Brain microvascular endothelial cell (primary cell): ENCODE results near the gene LIMCH1.

Source experiments
- DNase-seq: peaks from one replicate; pipeline ENCODE4 v3.0.0-alpha.2; 2020
- H3K27ac ChIP-seq: fragments of 250-450 bp; sonication (Bioruptor Pico); 2 replicates; pipeline ENCODE4 v1.5.1; 2020; ENCODE audit warnings: mild to moderate bottlenecking, moderate library complexity
- H3K27me3 ChIP-seq: fragments of 250-450 bp; sonication (Bioruptor Pico); replicated peaks from 2 replicates; pipeline ENCODE4 v1.5.1; 2020; ENCODE audit warnings: mild to moderate bottlenecking
- H3K36me3 ChIP-seq: fragments of 250-450 bp; sonication (Bioruptor Pico); replicated peaks from 2 replicates; pipeline ENCODE4 v1.5.1; 2020; ENCODE audit warnings: mild to moderate bottlenecking
- H3K4me3 ChIP-seq: 2 replicates; pipeline ENCODE4 v1.5.1; 2011; ENCODE audit warnings: low read depth, mild to moderate bottlenecking, control low read depth, low read length, moderate library complexity
- in situ Hi-C: cut with HindIII; loops from 2 replicates; pipeline ENCODE4 v1.10.0; 2017; ENCODE audit warnings: low sequenced_read_pairs, low pct_ligation_motif_present
- TF ChIP-seq, protein P1 (sequence below): IDR thresholded peaks from 2 replicates; pipeline ENCODE4 v1.5.1; 2011; ENCODE audit warnings: low read depth, mild to moderate bottlenecking, moderate library complexity, low read length, control low read depth, inconsistent platforms; ENCODE audit errors: missing control alignments

LIMCH1 gene

DNA sequence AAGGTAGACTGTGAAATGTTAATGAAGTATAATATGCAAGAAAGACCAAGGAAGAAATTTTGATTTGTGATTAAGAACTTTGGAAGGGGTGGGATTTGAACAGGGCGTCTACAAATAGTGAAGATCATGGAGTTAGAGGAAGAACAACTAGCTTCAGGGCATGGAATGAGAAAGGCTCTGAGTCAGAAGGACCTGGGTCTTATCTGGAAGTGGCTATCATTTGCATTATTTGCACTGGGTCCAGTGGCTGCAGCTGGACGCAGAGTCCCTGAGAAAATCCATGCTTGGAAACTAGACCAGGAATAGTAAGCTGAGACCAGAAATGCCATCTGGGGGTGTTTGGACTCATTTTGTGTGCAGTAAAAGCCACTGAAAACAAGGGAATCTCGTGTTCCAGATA is 4.3 kb upstream of the LIMCH1 start:
- Histone ChIP-seq H3K27ac (no peak overlapping the region), H3K36me3 (no peaks in the 10 kb centered on the region), H3K4me3 (no peak overlapping the region), H3K27me3 (peaks cover 10% of the 10 kb centered on the region)
- no peak for DNase-seq
- in situ Hi-C loops: no loop called here
- TF ChIP-seq, protein P1, sequence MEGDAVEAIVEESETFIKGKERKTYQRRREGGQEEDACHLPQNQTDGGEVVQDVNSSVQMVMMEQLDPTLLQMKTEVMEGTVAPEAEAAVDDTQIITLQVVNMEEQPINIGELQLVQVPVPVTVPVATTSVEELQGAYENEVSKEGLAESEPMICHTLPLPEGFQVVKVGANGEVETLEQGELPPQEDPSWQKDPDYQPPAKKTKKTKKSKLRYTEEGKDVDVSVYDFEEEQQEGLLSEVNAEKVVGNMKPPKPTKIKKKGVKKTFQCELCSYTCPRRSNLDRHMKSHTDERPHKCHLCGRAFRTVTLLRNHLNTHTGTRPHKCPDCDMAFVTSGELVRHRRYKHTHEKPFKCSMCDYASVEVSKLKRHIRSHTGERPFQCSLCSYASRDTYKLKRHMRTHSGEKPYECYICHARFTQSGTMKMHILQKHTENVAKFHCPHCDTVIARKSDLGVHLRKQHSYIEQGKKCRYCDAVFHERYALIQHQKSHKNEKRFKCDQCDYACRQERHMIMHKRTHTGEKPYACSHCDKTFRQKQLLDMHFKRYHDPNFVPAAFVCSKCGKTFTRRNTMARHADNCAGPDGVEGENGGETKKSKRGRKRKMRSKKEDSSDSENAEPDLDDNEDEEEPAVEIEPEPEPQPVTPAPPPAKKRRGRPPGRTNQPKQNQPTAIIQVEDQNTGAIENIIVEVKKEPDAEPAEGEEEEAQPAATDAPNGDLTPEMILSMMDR: no peak

DNA sequence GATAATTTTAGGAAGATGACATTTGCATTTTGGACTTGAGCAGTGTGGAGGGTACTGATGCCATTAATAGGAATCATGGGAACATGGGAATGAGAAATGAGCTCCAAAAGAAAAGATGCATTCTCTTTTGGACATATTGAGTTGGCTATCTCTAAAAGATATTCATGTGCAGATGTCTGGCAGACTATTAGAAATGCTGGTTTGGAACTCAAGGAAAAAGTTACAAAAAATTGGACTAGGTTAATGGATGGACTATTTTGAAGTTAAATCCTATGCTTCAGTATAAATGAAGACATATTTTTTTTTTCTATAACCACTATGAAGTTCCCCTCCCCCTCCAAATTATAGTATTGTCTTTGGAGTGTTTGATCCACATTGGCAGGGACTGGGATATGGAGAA is 3.6 kb upstream of the LIMCH1 start:
- H3K27ac ChIP-seq: no peak overlapping the region
- TF ChIP-seq, protein P1: no peak
- peaks cover 11% of the 10 kb centered on the region for H3K27me3 ChIP-seq
- in situ Hi-C loops: no loop called here
- no peaks in the 10 kb centered on the region for H3K36me3 ChIP-seq
- no peak overlapping the region for H3K4me3 ChIP-seq
- no peak for DNase-seq

DNA sequence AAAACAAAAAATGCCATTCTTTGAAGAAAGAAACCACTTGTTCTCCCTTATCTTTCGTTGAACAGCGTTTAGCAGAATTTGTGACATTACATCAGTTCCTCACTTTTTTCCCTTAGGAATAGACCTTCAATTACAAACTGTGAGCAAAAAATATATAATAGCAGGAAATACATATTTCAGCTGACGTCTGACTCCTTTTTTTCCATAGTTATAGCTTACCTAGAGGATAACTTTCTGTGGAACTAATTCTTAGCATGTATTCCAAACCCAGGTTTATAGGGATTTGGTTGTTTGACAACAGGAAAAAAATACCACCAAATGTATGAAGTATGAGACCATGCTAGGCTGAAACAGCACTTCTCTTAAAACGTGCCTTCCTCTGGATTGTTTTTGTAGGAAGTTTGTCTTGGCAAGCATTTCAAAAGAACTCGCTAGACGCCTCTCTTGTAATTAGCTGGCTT is 2.0 kb upstream of the LIMCH1 start:
- TF ChIP-seq, protein P1: no peak
- in situ Hi-C loops: no loop called here
- Histone ChIP-seq H3K27ac (no peak overlapping the region), H3K4me3 (no peak overlapping the region), H3K27me3 (peaks cover 14% of the 10 kb centered on the region), H3K36me3 (no peaks in the 10 kb centered on the region)
- no peak for DNase-seq

DNA sequence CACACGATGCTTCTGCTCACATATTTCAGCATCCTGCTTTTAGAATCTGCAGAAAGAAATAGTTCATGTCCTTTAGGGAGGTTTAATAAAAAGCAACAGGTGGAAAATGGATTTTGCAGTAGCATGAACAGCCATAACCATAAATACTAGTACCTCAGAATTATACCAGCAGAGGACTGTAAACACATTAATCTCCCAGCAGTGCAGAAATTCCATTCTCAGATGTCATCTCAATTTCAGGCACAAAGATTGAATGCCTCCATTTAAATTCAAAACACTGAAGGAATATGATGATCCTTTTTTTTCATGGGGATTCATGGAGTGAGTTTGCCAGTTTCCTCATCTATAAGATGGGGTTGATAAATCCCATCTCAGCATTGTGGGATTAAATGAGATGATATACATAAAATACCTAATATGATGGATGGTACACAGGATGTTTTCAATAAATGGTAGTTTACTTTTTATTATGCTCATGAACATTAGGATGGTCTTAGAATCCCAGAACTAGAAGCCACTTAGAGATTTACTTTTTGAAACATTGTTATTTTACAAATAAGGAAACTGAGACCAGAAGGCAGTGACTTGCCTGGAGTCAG is 566 bp upstream of the LIMCH1 start:
- no peak overlapping the region for H3K4me3 ChIP-seq
- H3K27ac ChIP-seq: no peak overlapping the region

DNA sequence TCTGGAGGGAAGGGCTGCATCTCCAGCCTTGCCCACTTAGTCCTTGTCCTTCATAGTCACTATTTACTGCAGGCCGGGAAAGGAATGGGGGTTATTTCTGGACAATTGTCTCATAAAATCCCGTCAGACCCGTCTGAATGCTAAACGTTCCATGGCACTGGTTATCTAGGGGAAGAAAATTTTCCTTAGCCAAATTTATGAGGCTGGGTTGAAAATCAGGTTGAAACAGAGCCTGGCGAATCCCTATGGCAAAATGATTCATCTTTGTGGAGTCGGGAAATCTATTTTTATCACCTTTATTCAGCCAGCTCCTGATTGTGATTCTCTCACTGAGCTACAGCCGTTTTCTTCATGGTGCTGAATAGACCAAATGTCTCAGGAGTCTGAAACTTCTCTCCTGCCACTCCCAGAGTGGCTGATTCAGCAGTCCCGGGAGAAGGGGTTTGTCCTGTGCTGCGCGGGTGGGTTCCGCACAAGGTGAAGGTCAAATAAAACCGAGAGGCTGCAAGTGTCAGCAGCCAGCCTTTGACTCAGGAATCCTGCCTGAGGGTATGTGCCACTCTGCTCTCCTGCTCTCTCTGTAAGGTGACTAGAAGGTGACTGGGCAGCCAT is 1.0 kb downstream of the LIMCH1 start:
- H3K36me3 ChIP-seq: no peaks in the 10 kb centered on the region
- H3K27me3 ChIP-seq: peaks cover 14% of the 10 kb centered on the region
- DNase-seq: no peak
- TF ChIP-seq, protein P1: no peak
- no peak overlapping the region for H3K27ac ChIP-seq
- no peak overlapping the region for H3K4me3 ChIP-seq
- in situ Hi-C loops: no loop called here

More for the DNA sequence above, 566 bp upstream of the LIMCH1 start:
- TF ChIP-seq, protein P1: no peak
- Histone ChIP-seq H3K36me3 (no peaks in the 10 kb centered on the region), H3K27me3 (peaks cover 14% of the 10 kb centered on the region)
- in situ Hi-C loops: no loop called here
- no peak for DNase-seq
